ENCODE data around the gene EFCAB10.
A peak's percentile ranks its signal among the peaks of the same experiment; 100 is the strongest.
"Not testable (repeated sequence)": the region's sequence is repeated elsewhere in the genome, so short reads cannot be mapped to it uniquely, and the experiment has no call there.

The EFCAB10 gene

GRCh38 chr7:105527737-105528136 lies 53.6 kb downstream of the EFCAB10 start:
- DNase-seq = not testable (repeated sequence)

- DNase-seq = no peak
Measured at GRCh38 chr7:105524840-105525239, 56.5 kb downstream of the EFCAB10 start.

- not testable (repeated sequence) for DNase-seq
Measured at GRCh38 chr7:105524423-105524822, 56.9 kb downstream of the EFCAB10 start.

GRCh38 chr7:105521717-105522463 lies 59.4 kb downstream of the EFCAB10 start, which contains the start of gene PUS7:
TSS of gene PUS7 (minus strand) at chr7:105522271. CDS start at chr7:105508512, 13,759 bp downstream.
- peak; percentile 90 for DNase-seq

- peak; percentile 75 for DNase-seq
Measured at GRCh38 chr7:105521027-105521716, 60.1 kb downstream of the EFCAB10 start.

- not testable (repeated sequence) for DNase-seq
Measured at GRCh38 chr7:105520620-105521019, 60.7 kb downstream of the EFCAB10 start.

GRCh38 chr7:105519353-105519752 lies 61.9 kb downstream of the EFCAB10 start:
- DNase-seq = no peak

GRCh38 chr7:105515610-105516009 lies 65.7 kb downstream of the EFCAB10 start:
- not testable (repeated sequence) for DNase-seq
